Parathyroid adenoma (tissue), 2 donors: ENCODE results near the gene WDR73.

ENCODE experiments used
- H2AFZ ChIP-seq: fragments of 300-600 bp; sonication (generic); one replicate; pipeline ENCODE4 v1.7.0; 2017; ENCODE audit warnings: antibody characterized with exemption, mild to moderate bottlenecking
- H3K27ac ChIP-seq: fragments of 300-600 bp; sonication (generic); one replicate; pipeline ENCODE4 v1.7.0; 2017
- H3K27me3 ChIP-seq: fragments of 300-600 bp; sonication (generic); one replicate; pipeline ENCODE4 v1.7.0; 2017; ENCODE audit warnings: low read length; ENCODE audit not compliant: control insufficient read depth, insufficient read depth
- H3K36me3 ChIP-seq: fragments of 300-600 bp; sonication (generic); one replicate; pipeline ENCODE4 v1.7.0; 2017; ENCODE audit warnings: low read length; ENCODE audit not compliant: control insufficient read depth, insufficient read depth
- H3K4me1 ChIP-seq: fragments of 300-600 bp; sonication (generic); one replicate; pipeline ENCODE4 v1.7.0; 2017; ENCODE audit warnings: control low read depth
- H3K4me2 ChIP-seq: fragments of 300-600 bp; sonication (generic); one replicate; pipeline ENCODE4 v1.7.0; 2017; ENCODE audit warnings: low read length
- H3K4me3 ChIP-seq: fragments of 300-600 bp; sonication (generic); one replicate; pipeline ENCODE4 v1.7.0; 2017; ENCODE audit warnings: low read depth, low read length
- H3K79me2 ChIP-seq: fragments of 300-600 bp; sonication (generic); one replicate; pipeline ENCODE4 v1.7.0; 2017; ENCODE audit warnings: control low read depth
- H3K9ac ChIP-seq: fragments of 300-600 bp; sonication (generic); one replicate; pipeline ENCODE4 v1.7.0; 2017; ENCODE audit warnings: mild to moderate bottlenecking
- H3K9me3 ChIP-seq: fragments of 300-600 bp; sonication (generic); one replicate; pipeline ENCODE4 v1.7.0; 2017; ENCODE audit warnings: low read length; ENCODE audit not compliant: control insufficient read depth
- TF ChIP-seq, protein P1 (sequence below): fragments of 300-600 bp; sonication (generic); IDR thresholded peaks from one replicate; pipeline ENCODE4 v1.7.0; 2017; ENCODE audit warnings: antibody characterized with exemption, mild to moderate bottlenecking
- donor health status: primary hyperparathyroidism.

WDR73 gene

DNA sequence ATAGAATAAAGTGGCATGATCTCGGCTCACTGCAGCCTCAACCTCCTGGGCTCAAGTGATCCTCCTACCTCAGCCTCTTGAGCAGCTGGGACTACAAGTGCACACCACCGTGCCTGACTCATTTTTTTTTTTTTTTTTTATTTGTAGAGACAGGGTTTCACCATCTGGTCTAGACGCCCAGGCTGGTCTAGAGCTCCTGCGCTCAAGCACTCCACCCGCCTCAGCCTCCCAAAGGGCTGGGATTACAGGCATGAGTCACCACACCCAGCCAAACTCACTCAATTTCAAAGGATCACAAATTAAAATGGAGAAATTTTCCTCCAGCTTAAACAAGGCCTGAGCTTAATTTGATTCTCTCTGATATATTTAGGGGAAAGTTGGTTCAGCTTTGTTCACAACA is 31.2 kb upstream of the WDR73 start:
- Histone ChIP-seq H3K4me2 (no peak overlapping the region), H3K27ac (no peak overlapping the region)

DNA sequence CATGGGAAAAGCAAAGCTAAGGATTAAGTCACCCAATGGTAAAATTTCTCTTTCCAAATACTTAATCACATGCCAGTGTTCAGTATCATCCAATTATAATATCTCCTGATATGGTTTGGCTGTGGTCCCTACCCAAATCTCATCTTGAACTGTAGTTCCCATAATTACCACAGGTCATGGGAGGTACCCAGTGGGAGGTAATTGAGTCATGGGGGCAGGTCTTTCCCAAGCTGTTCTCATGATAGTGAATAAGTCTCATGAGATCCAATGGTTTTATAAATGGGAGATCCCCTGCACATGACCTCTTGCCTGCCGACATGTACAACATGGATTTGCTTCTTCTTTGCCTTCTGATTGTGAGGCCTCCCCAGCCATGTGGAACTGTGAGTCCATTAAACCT is 30.0 kb upstream of the WDR73 start:
- no peaks in the 10 kb centered on the region for H3K4me1 ChIP-seq
- H3K27me3 ChIP-seq: no peaks in the 10 kb centered on the region
- TF ChIP-seq, protein P1, sequence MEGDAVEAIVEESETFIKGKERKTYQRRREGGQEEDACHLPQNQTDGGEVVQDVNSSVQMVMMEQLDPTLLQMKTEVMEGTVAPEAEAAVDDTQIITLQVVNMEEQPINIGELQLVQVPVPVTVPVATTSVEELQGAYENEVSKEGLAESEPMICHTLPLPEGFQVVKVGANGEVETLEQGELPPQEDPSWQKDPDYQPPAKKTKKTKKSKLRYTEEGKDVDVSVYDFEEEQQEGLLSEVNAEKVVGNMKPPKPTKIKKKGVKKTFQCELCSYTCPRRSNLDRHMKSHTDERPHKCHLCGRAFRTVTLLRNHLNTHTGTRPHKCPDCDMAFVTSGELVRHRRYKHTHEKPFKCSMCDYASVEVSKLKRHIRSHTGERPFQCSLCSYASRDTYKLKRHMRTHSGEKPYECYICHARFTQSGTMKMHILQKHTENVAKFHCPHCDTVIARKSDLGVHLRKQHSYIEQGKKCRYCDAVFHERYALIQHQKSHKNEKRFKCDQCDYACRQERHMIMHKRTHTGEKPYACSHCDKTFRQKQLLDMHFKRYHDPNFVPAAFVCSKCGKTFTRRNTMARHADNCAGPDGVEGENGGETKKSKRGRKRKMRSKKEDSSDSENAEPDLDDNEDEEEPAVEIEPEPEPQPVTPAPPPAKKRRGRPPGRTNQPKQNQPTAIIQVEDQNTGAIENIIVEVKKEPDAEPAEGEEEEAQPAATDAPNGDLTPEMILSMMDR: no peak
- H3K27ac ChIP-seq: no peak overlapping the region
- no peak overlapping the region for H2AFZ ChIP-seq
- no peak overlapping the region for H3K9ac ChIP-seq
- no peak overlapping the region for H3K4me3 ChIP-seq
- H3K9me3 ChIP-seq: no peaks in the 10 kb centered on the region
- H3K79me2 ChIP-seq: peaks cover 2% of the 10 kb centered on the region
- no peak overlapping the region for H3K4me2 ChIP-seq
- H3K36me3 ChIP-seq: no peaks in the 10 kb centered on the region

More for the DNA sequence above, 31.2 kb upstream of the WDR73 start:
- Histone ChIP-seq H3K4me1 (no peaks in the 10 kb centered on the region), H3K4me3 (no peak overlapping the region), H3K27me3 (no peaks in the 10 kb centered on the region), H3K36me3 (no peaks in the 10 kb centered on the region), H3K79me2 (peaks cover 2% of the 10 kb centered on the region), H3K9ac (no peak overlapping the region), H3K9me3 (no peaks in the 10 kb centered on the region), H2AFZ (no peak overlapping the region)
- TF ChIP-seq, protein P1: no peak

- Histone ChIP-seq H3K9ac (no peak overlapping the region), H3K4me2 (no peak overlapping the region), H3K4me1 (no peaks in the 10 kb centered on the region), H3K4me3 (no peak overlapping the region), H3K27ac (no peak overlapping the region), H3K36me3 (no peaks in the 10 kb centered on the region), H3K79me2 (no peaks in the 10 kb centered on the region), H3K9me3 (no peaks in the 10 kb centered on the region), H3K27me3 (no peaks in the 10 kb centered on the region), H2AFZ (no peak overlapping the region)
- TF ChIP-seq, protein P1: no peak
Measured at GRCh38 chr15:84681831-84682230, 27.7 kb upstream of the WDR73 start.

DNA sequence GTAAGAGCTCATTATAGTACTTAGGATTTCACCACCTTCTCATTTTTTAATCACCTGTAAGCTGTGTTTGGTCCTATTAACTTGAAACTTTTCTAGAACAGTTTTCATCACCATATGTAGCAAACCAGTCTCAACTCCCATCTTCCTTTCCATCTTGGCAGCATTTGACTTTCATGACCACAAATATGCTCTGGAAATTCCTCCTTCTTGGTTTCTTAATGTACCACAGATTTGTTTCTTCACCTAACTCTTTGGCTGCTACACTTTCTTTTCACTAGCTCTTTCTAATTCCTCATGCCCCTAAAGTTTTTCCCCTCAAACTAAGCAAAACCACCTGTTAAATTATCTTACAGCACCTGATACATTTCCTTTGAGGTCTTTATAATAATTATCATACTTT is 17.1 kb upstream of the WDR73 start:
- H3K36me3 ChIP-seq: no peaks in the 10 kb centered on the region
- H3K27ac ChIP-seq: no peak overlapping the region

GRCh38 chr15:84669726-84670125 is 15.6 kb upstream of the WDR73 start:
- no peak overlapping the region for H3K27ac ChIP-seq
- H3K79me2 ChIP-seq: no peaks in the 10 kb centered on the region
- no peaks in the 10 kb centered on the region for H3K27me3 ChIP-seq
- no peak overlapping the region for H3K9ac ChIP-seq
- TF ChIP-seq, protein P1: no peak
- H3K36me3 ChIP-seq: no peaks in the 10 kb centered on the region
- H3K9me3 ChIP-seq: no peaks in the 10 kb centered on the region
- H2AFZ ChIP-seq: no peak overlapping the region
- H3K4me3 ChIP-seq: no peak overlapping the region
- no peak overlapping the region for H3K4me2 ChIP-seq
- no peaks in the 10 kb centered on the region for H3K4me1 ChIP-seq

More for the DNA sequence above, 17.1 kb upstream of the WDR73 start:
- no peak overlapping the region for H2AFZ ChIP-seq
- H3K4me3 ChIP-seq: no peak overlapping the region
- H3K27me3 ChIP-seq: no peaks in the 10 kb centered on the region
- H3K79me2 ChIP-seq: no peaks in the 10 kb centered on the region
- H3K4me2 ChIP-seq: no peak overlapping the region
- no peak overlapping the region for H3K9ac ChIP-seq
- H3K9me3 ChIP-seq: no peaks in the 10 kb centered on the region
- H3K4me1 ChIP-seq: no peaks in the 10 kb centered on the region
- TF ChIP-seq, protein P1: no peak
